Activated T-cell treated with anti-CD3 and anti-CD28 coated beads, Interleukin-2, amount 50 U/mL, for 72 hours (primary cell): ENCODE data around the gene TDRD1. TPM values are rescaled to one million over a fixed set of nuclear protein-coding genes. Genes with fewer than 3 reads are reported as not detected.

Source experiments
- ATAC-seq, 2 donors: fragments of 150-1000 bp; cut with Tn5 transposase; replicated peaks in 1 of 2; 2 replicates each; pipeline ENCODE4 v1.10.0; 2021; ENCODE audit warnings: moderate library complexity in 2 of 2, mild to moderate bottlenecking in 1 of 2
- DNase-seq, 2 donors: peaks; one replicate each; pipeline ENCODE4 v3.0.0; 2021 to 2022; ENCODE audit warnings: mixed read lengths in 1 of 2
- H3K27ac Mint-ChIP-seq: one replicate; pipeline ENCODE4 v1.8.0; 2022; ENCODE audit warnings: mild to moderate bottlenecking, moderate library complexity, mixed read lengths
- H3K27me3 Mint-ChIP-seq: one replicate; pipeline ENCODE4 v1.8.0; 2022; ENCODE audit warnings: low read depth, mixed read lengths
- H3K36me3 Mint-ChIP-seq, 2 donors: one replicate each; pipeline ENCODE4 v1.8.0; 2022; ENCODE audit warnings: mixed read lengths in 2 of 2, mild to moderate bottlenecking in 1 of 2; ENCODE audit not compliant: insufficient read depth in 2 of 2
- H3K4me1 Mint-ChIP-seq: one replicate; pipeline ENCODE4 v1.8.0; 2022; ENCODE audit warnings: low read depth, mixed read lengths
- H3K4me3 Mint-ChIP-seq, 2 donors: one replicate each; pipeline ENCODE4 v1.8.0; 2022; ENCODE audit warnings: mild to moderate bottlenecking in 2 of 2, mixed read lengths in 2 of 2, moderate library complexity in 2 of 2
- H3K9me3 Mint-ChIP-seq, 2 donors: one replicate each; pipeline ENCODE4 v1.8.0; 2022; ENCODE audit warnings: mixed read lengths in 2 of 2
- total RNA-seq, 2 donors: library from RNA; stranded (reverse); gene quantifications; one replicate each; pipeline ENCODE4 v1.2.3, GENCODE V29; 2022

Gene TDRD1
- total RNA-seq, 2 donors from 2014 or later: 0.07 to 0.09 TPM

DNA sequence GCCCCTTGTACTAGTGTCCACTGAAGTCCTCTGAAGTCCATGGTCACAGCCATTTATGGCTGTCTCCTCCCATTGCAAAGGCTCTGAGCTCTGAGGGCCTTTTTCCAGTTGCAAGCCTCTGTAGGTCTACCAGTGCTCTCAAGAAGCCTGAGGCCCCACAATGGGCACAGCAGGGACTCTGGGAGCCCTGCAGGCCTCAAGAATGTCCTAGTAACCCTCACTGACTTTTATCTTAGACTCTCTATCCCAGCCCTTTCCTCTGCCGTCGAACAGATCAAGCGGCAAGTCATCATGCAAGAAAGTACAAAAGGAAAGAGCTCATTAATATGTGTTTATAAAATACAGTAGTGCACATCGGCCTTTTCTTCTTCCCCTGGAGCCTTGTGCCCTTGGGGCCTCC, 83.3 kb downstream of the TDRD1 start:
- H3K36me3 Mint-ChIP-seq: no peaks in the 10 kb centered on the region
- no peak overlapping the region for H3K4me3 Mint-ChIP-seq
- no peak overlapping the region for H3K27ac Mint-ChIP-seq
- H3K4me1 Mint-ChIP-seq: peaks cover 14% of the 10 kb centered on the region
- no peaks in the 10 kb centered on the region for H3K27me3 Mint-ChIP-seq
- H3K9me3 Mint-ChIP-seq: no peaks in the 10 kb centered on the region
- no peak for ATAC-seq
- DNase-seq: no peak

DNA sequence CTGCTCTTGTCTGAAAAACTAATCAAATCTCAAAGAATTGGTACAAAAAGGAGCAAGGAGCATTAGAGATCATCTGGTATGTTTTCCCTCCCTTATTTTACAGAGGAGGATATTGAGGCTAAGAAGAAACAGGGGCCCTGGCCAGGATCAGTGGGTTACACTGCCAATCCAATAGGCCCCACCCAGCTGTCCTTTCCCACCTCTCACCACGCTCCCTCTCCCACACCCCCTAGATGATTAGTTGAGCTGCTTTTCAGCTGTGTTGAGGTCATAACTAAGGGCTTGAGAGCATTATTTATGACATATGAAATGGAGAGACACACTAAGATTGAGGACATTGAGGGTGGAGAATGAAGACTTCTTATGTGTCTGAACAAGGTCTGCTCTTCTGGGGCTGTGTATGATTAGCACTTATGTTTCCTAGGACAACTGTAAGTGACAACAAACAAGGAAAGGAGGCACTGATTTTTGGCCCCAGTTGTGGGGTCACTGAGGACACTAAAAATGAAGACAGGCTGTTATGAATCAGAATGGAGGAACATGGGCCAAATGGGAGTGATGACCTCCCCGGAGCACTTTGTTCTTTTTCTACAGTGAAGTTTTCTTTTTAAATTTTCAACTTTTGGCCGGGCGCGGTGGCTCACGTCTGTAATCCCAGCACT, 86.4 kb downstream of the TDRD1 start:
- no peak for ATAC-seq

DNA sequence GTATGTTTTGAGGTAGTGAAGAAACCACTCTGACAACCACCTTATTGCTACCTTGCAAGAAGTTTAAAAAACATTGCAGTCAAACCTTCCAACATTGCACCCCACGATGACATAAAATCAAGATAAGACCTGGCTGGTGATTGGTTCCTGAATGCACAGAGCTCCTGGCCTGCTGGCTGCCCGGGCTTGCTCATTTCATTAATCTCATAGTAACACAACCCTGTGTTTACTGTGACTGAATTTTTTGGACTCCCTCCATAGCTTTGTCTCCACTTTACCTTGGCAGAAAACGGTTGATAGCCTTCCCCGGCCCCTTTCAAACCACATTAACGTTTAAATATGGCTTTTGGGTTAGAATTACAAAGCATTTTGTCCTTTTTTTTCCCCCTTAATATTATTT, 87.4 kb downstream of the TDRD1 start:
- Mint-ChIP-seq H3K36me3 (no peaks in the 10 kb centered on the region), H3K27me3 (no peaks in the 10 kb centered on the region), H3K27ac (no peak overlapping the region), H3K4me3 (no peak overlapping the region), H3K4me1 (peaks cover under 1% of the 10 kb centered on the region), H3K9me3 (no peaks in the 10 kb centered on the region)
- peak in 1 of 2 donors; percentile 30 for ATAC-seq
- no peak for DNase-seq

More for the DNA sequence above, 86.4 kb downstream of the TDRD1 start:
- DNase-seq: no peak
- Mint-ChIP-seq H3K27me3 (no peaks in the 10 kb centered on the region), H3K4me1 (peaks cover 7% of the 10 kb centered on the region), H3K4me3 (no peak overlapping the region), H3K36me3 (no peaks in the 10 kb centered on the region), H3K27ac (no peak overlapping the region), H3K9me3 (no peaks in the 10 kb centered on the region)

DNA sequence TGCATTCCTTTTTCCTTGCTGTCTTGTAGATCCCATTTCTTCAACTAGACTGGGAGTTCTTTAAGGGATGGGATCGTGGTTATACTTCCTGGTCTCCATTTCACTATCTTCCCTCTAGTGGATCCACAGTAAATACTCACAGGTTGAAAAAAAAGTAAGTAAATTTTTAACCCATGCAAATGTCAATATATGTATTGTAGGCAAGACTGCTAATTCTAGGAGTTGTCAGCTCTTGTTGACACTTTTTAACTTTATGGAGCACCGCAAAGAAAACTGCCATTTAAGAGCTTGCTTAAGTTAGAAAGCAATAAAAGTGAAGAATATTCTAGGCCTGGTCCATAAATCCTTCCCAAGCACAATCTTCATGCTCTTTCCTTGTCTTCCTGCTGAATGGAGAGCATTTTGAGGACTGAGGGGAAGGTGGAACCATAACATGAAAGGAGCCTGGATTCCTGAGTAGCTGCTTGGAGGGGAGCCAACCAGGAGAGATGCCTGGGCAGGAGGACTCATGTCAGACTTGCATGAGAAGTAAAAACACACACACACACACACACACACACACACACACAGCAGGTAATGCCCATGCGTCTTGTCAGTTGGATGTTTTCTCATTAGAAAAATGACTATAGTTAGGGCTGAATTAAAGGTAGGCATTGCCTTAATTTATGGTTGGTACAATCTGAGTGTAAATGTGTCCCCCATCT, 92.1 kb downstream of the TDRD1 start:
- ATAC-seq (no peak), DNase-seq (no peak)
- Mint-ChIP-seq H3K4me3 (no peak overlapping the region), H3K36me3 (no peaks in the 10 kb centered on the region), H3K27ac (no peak overlapping the region), H3K4me1 (no peaks in the 10 kb centered on the region), H3K9me3 (no peaks in the 10 kb centered on the region), H3K27me3 (peaks cover 13% of the 10 kb centered on the region)

DNA sequence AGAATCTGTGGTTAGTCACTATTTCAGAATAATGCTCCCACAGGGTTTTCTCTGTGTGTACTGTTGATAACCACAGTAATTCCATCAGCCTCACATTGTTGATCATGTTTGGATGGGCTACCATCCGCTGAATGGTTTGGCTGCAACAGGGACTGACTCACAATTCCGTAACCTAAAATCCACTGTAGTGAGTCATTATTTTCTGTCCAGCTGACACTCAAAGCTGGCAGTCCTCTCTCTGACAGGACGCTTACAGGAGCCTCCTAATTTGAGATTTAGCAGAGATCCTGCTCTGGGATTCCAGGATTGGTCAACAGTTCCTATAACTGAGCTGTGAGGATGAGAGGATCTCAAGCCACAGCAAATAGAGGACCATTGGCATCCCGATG, 92.6 kb downstream of the TDRD1 start:
- no peaks in the 10 kb centered on the region for H3K36me3 Mint-ChIP-seq
- H3K4me1 Mint-ChIP-seq: no peaks in the 10 kb centered on the region
- H3K27ac Mint-ChIP-seq: no peak overlapping the region
- ATAC-seq (no peak), DNase-seq (no peak)
- peaks cover 13% of the 10 kb centered on the region for H3K27me3 Mint-ChIP-seq
- no peaks in the 10 kb centered on the region for H3K9me3 Mint-ChIP-seq
- H3K4me3 Mint-ChIP-seq: no peak overlapping the region

DNA sequence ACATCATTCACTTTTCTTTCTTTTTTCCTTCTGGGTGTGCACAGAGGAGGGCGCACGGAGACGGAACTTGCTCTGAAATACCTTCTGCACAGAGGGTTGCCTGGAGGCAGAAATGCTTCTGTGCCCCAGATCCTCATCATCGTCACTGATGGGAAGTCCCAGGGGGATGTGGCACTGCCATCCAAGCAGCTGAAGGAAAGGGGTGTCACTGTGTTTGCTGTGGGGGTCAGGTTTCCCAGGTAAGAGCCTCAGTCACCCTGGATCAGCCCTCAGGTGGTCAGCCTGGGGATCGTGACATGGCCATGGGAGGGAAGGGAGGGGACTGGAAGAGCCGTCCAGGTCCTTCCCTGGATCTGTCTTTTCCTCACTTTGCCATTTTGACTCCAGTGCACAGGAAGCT, 93.5 kb downstream of the TDRD1 start:
- H3K27ac Mint-ChIP-seq: no peak overlapping the region
- H3K27me3 Mint-ChIP-seq: peaks cover 13% of the 10 kb centered on the region
- ATAC-seq (no peak), DNase-seq (no peak)
- H3K36me3 Mint-ChIP-seq: no peaks in the 10 kb centered on the region
- no peaks in the 10 kb centered on the region for H3K4me1 Mint-ChIP-seq
- H3K9me3 Mint-ChIP-seq: no peaks in the 10 kb centered on the region
- H3K4me3 Mint-ChIP-seq: no peak overlapping the region

DNA sequence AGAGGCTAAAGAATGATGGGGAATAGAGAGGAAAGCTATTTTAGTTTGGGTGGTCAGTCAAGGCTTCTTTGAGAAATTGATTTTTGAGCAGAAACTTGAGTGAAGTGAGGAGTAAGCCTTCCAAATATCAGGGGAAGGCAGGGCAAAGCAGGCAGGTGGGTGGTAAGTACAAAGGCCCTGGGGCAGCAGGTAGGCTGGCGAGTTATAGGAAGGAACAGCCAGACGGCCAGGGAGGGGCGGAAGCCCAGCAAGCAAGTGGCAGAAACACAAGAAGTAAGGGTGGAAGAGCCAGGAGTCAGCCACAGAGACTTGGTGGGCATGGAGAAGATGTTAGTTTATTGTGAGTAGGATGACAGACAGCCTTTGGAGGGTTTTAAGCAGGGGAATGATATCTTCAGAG, 94.8 kb downstream of the TDRD1 start:
- DNase-seq: no peak

DNA sequence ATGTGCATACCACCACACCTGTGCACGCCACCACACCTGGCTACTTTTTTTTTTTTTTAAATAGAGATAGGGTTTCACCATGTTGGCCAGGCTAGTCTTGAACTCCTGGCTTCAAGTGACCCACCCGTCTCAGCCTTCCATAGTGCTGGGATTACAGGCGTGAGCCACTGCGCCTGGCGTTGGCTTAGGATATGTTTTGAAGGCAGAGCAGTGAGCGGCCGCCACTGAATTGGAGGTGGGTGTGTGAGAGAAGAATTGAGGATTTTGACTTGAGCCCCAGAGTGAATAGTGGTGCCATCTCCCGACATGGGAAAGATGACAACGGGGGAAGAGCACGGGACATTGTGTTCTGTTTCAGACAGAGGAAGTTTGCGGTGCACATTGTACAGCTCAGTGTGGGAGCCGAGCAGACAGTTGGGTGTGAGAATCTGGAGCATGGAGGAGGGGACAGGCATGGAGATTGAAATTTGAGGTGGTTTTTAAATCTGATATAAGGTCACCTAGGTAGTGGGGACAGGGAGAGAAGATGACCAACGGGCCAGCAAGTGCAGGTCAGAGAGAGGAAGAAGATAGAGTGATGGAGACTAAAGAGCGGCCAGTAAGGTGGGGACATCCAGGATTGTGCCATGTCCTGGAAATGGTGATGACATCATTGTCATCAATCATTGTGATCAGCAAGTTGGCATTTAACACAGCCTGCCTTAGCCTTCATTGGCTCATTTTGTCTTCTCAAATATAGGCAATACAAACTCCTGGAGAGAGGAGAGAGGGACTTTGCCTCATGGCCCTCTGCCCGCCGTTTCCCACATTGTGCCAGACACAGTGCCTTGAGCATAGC, 95.7 kb downstream of the TDRD1 start:
- H3K9me3 Mint-ChIP-seq: no peaks in the 10 kb centered on the region
- DNase-seq (no peak), ATAC-seq (no peak)
- H3K27me3 Mint-ChIP-seq: peaks cover 13% of the 10 kb centered on the region
- no peaks in the 10 kb centered on the region for H3K36me3 Mint-ChIP-seq
- H3K4me1 Mint-ChIP-seq: no peaks in the 10 kb centered on the region
- H3K4me3 Mint-ChIP-seq: no peak overlapping the region
- H3K27ac Mint-ChIP-seq: no peak overlapping the region

More for the DNA sequence above, 94.8 kb downstream of the TDRD1 start:
- Mint-ChIP-seq H3K27me3 (peaks cover 13% of the 10 kb centered on the region), H3K27ac (no peak overlapping the region), H3K4me1 (no peaks in the 10 kb centered on the region), H3K36me3 (no peaks in the 10 kb centered on the region), H3K4me3 (no peak overlapping the region), H3K9me3 (no peaks in the 10 kb centered on the region)
- ATAC-seq: no peak

DNA sequence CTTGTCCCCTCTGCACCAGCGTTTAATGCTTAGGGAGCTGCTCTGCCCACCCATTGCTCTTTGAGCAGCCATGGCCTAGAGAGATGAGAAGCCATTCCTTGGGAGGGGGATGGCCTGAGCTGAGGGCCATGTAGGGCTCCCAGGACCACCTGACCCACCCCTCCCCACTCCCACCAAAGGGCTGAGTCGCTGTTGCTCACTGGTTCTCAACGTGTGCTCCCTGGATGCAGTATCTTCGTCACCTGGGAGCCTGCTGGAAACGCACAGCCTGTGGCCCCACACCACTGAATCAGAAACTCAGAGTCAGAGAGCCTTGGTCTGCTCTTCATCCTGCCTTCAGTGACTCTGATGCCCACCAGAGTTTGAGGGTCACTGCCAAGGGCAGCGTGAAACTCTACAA, 96.9 kb downstream of the TDRD1 start:
- peaks cover 13% of the 10 kb centered on the region for H3K27me3 Mint-ChIP-seq
- H3K4me1 Mint-ChIP-seq: no peaks in the 10 kb centered on the region
- H3K27ac Mint-ChIP-seq: no peak overlapping the region
- DNase-seq (no peak), ATAC-seq (no peak)
- no peaks in the 10 kb centered on the region for H3K36me3 Mint-ChIP-seq
- H3K4me3 Mint-ChIP-seq: no peak overlapping the region
- no peaks in the 10 kb centered on the region for H3K9me3 Mint-ChIP-seq

DNA sequence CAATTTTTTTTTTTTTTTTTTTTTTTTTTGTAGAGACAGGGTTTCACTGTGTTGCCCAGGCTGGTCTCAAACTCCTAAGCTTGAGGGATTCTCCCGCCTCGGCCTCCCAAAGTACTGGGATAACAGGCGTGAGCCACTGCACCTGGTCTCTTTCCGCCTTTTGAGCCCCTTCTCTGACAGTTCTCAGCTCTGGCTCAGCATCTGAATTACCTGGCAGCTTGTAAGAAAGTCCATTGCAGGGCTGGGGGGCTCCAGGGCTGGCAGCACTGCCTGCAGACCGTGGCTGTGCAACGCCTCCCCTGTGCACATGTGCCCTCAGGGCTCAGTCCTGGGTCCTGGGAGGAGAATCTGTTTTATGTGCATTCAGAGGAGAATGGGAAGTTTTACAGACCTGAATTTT, 97.5 kb downstream of the TDRD1 start:
- H3K9me3 Mint-ChIP-seq: no peaks in the 10 kb centered on the region
- H3K27ac Mint-ChIP-seq: no peak overlapping the region
- H3K27me3 Mint-ChIP-seq: peaks cover 13% of the 10 kb centered on the region
- ATAC-seq (no peak), DNase-seq (no peak)
- no peaks in the 10 kb centered on the region for H3K36me3 Mint-ChIP-seq
- H3K4me3 Mint-ChIP-seq: no peak overlapping the region
- no peaks in the 10 kb centered on the region for H3K4me1 Mint-ChIP-seq

DNA sequence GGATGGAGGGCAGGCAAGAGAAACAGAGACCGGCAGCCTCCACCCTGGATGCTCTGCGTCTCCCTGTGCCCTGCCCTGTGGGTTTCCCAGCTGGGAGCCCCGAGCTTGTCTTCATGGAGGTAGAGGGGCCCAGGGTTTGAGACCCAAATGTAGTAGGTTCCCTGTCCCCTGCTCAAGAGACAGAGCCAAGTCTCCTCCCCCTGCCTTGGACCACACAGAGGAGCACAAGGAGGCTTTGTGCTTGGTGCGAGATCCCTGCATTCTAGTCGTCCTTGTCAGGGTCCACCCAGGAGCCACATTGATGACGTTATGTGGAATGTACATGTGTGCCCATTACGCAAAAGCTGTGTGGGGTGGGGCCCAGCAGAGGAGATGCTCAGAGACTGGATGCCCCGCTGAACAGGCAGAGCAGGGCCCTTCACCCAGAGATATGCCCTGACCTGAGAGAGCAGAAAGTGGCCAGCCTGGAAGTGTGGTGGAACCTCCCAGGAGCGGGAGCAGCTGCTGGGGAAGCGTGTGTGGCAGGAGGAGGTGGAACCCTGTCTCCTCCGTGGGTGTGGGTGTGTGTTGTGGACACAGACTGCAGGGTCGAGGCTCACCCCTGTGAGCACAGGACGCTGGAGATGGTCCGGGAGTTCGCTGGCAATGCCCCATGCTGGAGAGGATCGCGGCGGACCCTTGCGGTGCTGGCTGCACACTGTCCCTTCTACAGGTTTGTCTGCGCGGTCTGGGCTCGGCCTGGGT, 99.2 kb downstream of the TDRD1 start:
- Mint-ChIP-seq H3K27me3 (peaks cover 10% of the 10 kb centered on the region), H3K4me3 (no peak overlapping the region), H3K27ac (no peak overlapping the region), H3K36me3 (no peaks in the 10 kb centered on the region), H3K4me1 (no peaks in the 10 kb centered on the region), H3K9me3 (no peaks in the 10 kb centered on the region)
- ATAC-seq (no peak), DNase-seq (no peak)

DNA sequence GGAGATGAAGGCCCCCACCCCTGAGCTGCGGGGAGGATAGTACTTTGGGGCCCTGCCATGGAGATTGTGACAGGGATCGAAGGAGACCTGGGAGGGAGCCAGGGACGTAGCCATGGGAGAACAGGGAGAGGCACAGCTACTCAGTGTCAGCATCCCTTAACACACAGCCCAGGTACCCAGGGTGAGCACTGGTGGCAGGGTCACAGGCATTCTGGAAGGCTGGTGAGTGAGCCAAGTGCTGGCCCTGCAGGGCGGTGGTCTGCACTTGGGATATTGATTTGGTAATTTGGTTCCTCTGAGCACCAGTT, 99.7 kb downstream of the TDRD1 start:
- Mint-ChIP-seq H3K27me3 (peaks cover 5% of the 10 kb centered on the region), H3K4me3 (no peak overlapping the region), H3K4me1 (no peaks in the 10 kb centered on the region), H3K9me3 (no peaks in the 10 kb centered on the region), H3K27ac (no peak overlapping the region), H3K36me3 (no peaks in the 10 kb centered on the region)
- DNase-seq (no peak), ATAC-seq (no peak)

DNA sequence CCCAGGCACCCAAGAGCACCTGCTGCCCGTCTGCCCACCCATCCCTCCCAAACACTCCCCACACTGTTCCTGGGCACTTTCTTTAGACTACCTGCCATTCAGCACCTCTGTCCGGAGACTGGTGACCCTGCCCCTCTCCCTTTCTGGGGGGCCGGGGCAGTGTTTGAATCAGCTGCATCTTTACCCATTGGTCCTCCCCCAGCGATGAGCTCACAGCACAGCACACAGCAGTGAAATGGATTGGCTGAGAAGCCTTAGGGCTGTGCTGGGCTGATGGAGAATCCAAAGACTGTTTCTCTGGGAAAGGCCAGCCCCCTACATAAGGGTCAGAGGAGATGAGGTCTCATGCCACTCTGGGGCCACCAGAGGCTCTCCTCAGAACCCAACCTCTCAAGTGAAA, 100.1 kb downstream of the TDRD1 start:
- Mint-ChIP-seq H3K4me3 (no peak overlapping the region), H3K27me3 (peaks cover under 1% of the 10 kb centered on the region), H3K9me3 (no peaks in the 10 kb centered on the region), H3K4me1 (no peaks in the 10 kb centered on the region), H3K36me3 (no peaks in the 10 kb centered on the region), H3K27ac (no peak overlapping the region)
- DNase-seq: no peak
- no peak for ATAC-seq
